G401.6 (cell line): Measurements from ENCODE around the gene PPP1R13L.

Experiments
- FAIRE-seq: peaks from 2 replicates; lab custom pipeline; 2012; peaks lifted over from hg19 to GRCh38; lab: Jason Lieb, UNC

Gene PPP1R13L

DNA sequence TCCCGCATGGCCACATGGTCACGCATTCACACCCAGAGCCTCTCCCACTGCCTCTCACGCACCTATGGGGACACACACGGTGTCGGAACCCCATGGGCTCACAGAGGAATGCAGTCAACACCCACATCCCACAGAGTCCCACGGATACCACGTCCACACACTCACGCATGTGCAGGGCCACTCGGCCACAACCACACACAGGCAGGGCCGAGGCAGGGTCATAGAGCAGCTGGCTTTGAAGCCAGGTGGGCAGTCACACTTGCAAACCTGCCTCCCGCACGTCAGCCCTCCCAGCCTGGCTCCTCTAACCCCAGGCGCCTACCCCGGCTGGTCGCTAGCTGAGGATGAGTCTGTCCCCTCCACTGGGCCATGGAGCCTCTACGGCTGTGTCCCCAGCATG, 42.6 kb downstream of the PPP1R13L start:
- no peak for FAIRE-seq

DNA sequence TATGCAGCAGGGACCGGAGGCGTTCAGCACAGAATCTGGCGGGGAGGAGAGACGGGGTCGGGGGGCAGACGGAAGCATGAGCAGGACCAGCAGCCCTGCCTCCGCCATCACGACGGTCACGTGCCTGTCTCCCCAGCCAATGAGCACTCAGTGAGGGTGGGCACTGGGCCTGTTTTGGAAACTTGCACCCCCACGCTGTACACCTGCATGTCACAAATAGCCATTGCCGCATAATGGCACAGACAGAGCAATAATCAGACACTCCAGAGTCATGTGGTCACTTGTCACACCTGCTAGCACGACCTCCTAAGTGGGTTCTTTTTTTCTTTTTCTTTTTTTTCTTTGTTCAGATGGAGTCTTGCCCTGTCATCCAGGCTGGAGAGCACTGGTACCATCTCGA, 43.3 kb downstream of the PPP1R13L start:
- FAIRE-seq = no peak

- no peak for FAIRE-seq
Measured at GRCh38 chr19:45358213-45358792, 46.6 kb downstream of the PPP1R13L start.

DNA sequence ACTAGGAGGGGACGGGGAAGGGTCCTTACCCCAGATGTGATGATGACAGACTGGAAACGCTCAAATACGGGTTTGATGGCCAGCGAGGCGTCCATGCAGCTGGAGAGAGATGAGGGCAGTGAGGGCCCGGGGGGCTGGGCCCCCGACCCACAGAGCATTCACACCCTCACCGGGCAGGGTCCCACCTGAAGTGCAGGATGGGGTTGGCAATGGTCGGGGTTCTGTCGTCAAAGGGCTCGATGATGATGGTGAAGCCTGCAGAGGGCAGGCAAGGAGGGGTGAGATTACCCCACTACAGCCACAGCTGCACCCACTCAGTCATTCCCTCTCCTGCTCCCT, 47.5 kb downstream of the PPP1R13L start:
- FAIRE-seq = no peak

GRCh38 chr19:45356760-45357444, 48.0 kb downstream of the PPP1R13L start:
- no peak for FAIRE-seq

GRCh38 chr19:45355910-45356309, 49.0 kb downstream of the PPP1R13L start:
- no peak for FAIRE-seq

DNA sequence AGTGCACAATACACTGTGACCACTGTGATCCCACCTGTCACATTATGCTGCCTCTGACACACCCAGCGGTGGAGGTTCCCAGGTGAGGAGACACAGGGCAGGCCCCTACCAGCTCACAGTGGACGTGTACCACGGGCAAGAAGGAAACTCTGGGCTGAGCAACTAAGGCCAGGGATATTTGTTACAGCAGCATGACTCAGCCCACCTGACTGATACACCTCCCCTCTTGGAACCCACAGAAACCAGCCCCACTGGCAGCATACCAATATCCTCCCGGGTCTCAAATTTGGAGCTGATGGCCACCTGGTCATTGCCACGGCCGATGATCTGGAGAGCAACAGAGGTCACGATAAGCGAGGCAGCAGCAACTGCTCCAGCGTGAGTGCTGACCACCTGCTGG, 49.5 kb downstream of the PPP1R13L start:
- no peak for FAIRE-seq

DNA sequence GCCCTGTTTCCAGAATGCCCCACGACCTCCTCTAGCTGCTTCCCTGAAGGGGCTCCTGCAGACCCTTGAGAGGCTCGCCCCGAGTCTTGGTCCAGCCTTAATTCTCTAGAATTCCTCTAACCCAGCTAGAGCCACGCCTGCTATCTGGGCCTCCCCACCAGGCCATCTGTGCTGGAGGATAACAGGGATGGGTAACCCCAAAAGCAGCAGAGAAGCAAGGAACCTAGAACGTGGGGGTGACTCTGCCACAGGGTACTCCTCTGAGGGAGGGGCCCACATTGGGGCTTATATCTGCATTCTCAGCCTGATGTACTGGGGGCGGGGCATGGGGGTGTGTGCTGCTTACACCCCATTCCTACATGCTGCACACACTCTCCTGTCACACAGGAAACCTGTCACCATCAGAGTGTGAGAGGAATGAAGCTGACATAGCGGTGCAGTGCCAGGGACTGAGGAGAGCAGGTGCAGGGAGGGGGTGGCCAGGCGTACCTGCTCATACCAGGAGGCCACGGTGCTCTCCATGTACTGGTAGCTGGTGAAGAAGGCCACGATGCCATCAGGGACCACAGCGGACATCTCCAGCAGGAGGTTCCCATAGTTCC, 50.5 kb downstream of the PPP1R13L start:
- FAIRE-seq = no peak

- no peak for FAIRE-seq
Measured at GRCh38 chr19:45352914-45353796, 51.7 kb downstream of the PPP1R13L start.

DNA sequence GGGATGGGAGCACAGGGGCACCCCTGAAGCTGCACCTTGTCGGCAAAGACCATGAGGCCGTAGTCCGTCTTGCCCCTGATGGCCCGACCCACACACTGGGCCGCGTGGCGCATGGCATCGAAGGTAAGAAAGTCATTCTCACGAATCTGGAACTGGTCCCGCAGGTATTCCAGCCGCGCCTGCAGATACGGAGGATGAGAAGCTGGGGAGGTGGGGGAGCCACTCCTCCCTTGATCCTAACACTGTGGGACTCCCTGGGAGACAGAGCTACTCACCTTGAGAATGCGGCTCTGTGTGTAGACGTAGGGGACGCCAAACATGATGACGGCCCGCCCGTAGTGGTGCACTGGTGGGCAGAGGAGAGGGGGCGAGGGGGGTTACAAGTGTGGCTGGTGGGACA, 52.4 kb downstream of the PPP1R13L start:
- FAIRE-seq = no peak

- no peak for FAIRE-seq
Measured at GRCh38 chr19:45352062-45352461, 52.8 kb downstream of the PPP1R13L start.

- no peak for FAIRE-seq
Measured at GRCh38 chr19:45351401-45351952, 53.4 kb downstream of the PPP1R13L start.

- no peak for FAIRE-seq
Measured at GRCh38 chr19:45350477-45351058, 54.3 kb downstream of the PPP1R13L start.

GRCh38 chr19:45349430-45349941, 55.4 kb downstream of the PPP1R13L start:
- FAIRE-seq = no peak

GRCh38 chr19:45349126-45349415, 55.8 kb downstream of the PPP1R13L start:
- no peak for FAIRE-seq

DNA sequence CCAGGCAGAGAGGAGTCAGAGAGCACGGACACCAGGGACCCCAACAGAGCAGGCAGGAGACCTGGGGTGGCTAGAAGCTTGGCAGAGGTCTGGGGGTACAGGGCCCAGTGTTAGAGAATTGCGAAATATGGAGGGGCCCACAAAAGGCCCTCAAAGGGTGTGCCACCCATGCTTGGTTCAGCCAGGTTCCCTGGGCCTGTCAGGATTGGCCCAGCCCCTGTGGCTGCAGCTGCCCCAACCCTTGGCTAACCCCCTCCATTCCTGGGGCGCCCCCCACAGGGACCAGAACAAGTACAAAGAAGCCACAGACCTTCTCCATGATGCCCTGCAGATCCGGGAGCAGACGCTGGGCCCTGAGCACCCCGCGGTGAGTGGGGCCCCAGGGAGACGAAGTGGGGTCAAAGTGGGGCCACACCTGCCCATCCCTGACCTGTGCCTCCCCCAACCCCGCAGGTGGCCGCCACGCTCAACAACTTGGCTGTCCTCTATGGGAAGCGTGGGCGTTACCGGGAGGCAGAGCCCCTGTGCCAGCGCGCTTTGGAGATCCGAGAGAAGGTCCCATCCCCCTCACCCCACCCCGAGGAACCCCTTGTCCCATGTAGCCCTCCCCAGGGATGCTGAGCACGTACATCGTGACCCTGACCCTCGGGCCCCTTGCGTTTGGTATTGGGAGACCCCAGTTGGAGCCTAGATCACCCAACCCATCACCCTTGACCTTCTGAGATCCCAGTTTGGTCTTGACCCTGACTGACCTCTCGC, 56.3 kb downstream of the PPP1R13L start:
- FAIRE-seq = no peak

DNA sequence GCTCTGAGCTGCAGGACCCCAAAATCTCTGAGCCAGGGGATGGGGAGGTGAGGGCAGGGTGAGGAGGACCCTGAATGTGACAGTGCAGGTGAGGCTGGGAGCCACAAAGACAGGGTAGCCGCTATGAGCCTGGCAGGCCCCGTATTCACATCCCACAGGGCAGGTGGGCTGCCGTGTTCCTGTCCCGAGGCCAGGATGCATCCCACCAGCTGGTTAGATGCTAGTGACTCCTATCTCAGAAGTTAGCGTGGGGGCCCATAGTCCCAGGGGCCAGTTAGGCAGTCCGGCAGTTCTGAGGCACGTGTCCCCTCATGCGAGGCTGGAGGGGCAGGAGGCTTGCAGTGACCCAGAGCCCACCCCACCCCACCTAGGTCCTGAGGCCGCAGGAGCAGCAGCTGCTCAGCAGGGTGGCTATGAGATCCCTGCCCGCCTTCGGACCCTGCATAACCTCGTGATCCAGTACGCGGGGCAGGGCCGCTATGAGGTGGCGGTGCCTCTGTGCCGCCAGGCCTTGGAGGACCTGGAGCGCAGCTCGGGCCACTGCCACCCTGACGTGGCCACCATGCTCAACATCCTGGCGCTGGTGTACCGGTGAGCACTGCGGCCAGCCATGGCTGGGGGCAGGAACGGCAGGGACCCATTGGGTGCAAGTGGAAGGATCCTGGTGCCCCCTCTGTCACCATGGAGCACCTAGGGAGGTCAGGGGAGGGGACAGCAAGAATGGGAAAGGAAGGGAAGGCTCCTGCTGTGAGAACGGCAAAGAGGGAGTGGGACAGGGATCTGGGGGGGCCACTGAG, 57.1 kb downstream of the PPP1R13L start:
- no peak for FAIRE-seq

DNA sequence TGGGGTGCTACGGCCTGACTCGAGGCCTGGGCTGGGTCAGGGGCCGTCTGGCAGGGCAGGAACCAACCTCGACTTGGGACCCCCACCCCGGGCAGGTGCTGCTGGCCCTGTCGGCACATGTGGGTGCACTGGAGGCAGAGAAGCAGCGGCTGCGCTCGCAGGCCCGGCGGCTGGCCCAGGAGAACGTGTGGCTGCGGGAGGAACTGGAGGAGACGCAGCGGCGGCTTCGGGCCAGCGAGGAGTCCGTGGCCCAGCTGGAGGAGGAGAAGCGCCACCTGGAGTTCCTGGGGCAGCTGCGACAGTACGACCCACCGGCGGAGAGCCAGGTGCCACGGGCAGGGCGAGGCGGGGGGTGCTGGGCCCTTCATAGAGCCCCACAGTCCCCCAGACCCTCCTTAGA, 58.4 kb downstream of the PPP1R13L start:
- FAIRE-seq = no peak

DNA sequence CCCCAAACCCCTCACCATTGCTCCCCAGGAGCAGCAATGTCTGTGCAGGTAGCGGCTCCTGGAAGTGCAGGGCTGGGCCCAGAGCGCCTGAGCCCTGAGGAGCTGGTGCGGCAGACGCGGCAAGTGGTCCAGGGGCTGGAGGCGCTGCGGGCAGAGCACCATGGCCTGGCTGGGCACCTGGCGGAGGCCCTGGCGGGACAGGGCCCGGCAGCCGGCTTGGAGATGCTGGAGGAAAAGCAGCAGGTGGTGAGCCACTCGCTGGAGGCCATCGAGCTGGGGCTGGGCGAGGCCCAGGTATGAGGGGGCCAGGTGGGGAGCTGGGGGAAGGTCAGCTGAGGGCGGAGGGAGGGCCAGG, 59.4 kb downstream of the PPP1R13L start:
- FAIRE-seq = no peak

DNA sequence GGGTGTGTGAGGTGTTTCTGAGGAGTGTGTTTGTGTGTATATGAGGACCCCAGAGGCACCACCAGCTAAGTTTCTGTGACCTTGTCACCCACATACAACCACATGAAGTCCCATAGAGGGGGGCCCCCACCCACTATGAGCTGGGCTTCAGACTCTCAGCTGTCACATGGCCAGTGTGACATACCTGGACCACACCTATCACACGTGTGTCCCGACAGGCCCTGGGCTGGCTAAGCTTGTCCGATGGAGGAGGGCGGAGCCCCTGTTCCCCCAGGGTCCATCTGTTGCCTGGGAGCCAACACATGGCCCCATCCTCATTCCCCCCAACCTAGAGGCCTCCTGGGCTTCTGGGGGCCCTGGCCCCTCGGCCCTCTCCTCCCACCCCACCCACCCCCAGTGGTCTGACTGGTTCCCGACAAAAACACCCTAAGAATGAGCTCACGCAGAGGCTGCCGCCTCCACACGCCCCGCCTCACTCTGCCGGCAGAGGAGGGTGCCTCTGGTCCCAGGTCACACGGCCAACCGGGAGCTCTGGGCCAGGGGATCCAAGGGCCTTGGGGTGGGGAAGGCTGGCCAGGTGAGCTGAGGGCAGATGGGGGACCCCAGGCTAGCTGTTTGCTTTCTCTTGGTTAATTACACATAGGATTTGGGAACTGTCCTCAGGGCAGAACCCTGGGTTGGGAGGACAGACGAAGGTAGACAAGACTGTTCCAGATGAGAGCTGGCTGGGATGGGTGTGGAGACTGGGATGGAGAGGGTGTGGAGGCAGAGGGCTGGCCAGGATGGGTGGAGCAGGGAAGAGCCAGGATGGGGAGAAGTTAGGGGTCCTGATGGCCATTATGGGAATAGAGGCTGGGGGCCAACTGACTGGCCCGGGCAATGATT, 60.0 kb downstream of the PPP1R13L start:
- no peak for FAIRE-seq
